ENCODE results near the gene ADAMTSL5. TPM values are rescaled to one million over a fixed set of nuclear protein-coding genes. Genes with fewer than 3 reads are reported as not detected.

Gene ADAMTSL5
- total RNA-seq, 3 donors from 2014 or later = 2.7 to 3.5 (median 3.3) TPM

- Histone ChIP-seq H3K36me3 (ENCODE audit: low read depth) (no peaks in the 10 kb centered on the region), H3K4me3 (no peak overlapping the region), H3K4me1 (ENCODE audit: low read depth) (no peaks in the 10 kb centered on the region), H3K9me3 (no peaks in the 10 kb centered on the region)
- no peak for TF ChIP-seq CTCF (IDR thresholded peaks at IDR 0.05)
- intact Hi-C loops (cut with DNase I, micrococcal nuclease) = no loop called here
- DNase-seq (no peak), ATAC-seq (no peak)
These were observed 11.6 kb upstream of the ADAMTSL5 start for GRCh38 chr19:1524287-1524971.

GRCh38 chr19:1523412-1524286 lies 10.8 kb upstream of the ADAMTSL5 start, which contains the start of gene PLK5:
Gene PLK5 (plus strand): TSS chr19:1524077. CDS start chr19:1526997, 2,920 bp downstream.
- no peak within 1 kb of the TSS for H3K4me3 ChIP-seq
- DNase-seq = no peak
- H3K4me1 ChIP-seq (ENCODE audit: low read depth) = no peaks in the 10 kb centered on the region
- H3K9me3 ChIP-seq = no peaks in the 10 kb centered on the region
- no peaks in the 10 kb centered on the region for H3K36me3 ChIP-seq (ENCODE audit: low read depth)
- intact Hi-C loops (cut with DNase I, micrococcal nuclease) = no loop called here
- no peak for ATAC-seq
- no peak for TF ChIP-seq CTCF (IDR thresholded peaks at IDR 0.05)

- TF ChIP-seq CTCF (IDR thresholded peaks at IDR 0.05) = no peak
- no peak for ATAC-seq
- Histone ChIP-seq H3K4me1 (ENCODE audit: low read depth) (no peaks in the 10 kb centered on the region), H3K36me3 (ENCODE audit: low read depth) (no peaks in the 10 kb centered on the region), H3K4me3 (no peak overlapping the region), H3K9me3 (no peaks in the 10 kb centered on the region)
- DNase-seq = no peak
- intact Hi-C loops (cut with DNase I, micrococcal nuclease) = no loop called here
These were observed 10.0 kb upstream of the ADAMTSL5 start for GRCh38 chr19:1522838-1523237.

- Histone ChIP-seq H3K4me1 (ENCODE audit: low read depth) (no peaks in the 10 kb centered on the region), H3K36me3 (ENCODE audit: low read depth) (no peaks in the 10 kb centered on the region), H3K9me3 (no peaks in the 10 kb centered on the region), H3K4me3 (no peak overlapping the region)
- no peak for ATAC-seq
- TF ChIP-seq CTCF (IDR thresholded peaks at IDR 0.05) = no peak
- intact Hi-C loops (cut with DNase I, micrococcal nuclease) = no loop called here
- no peak for DNase-seq
These were observed 9.2 kb upstream of the ADAMTSL5 start for GRCh38 chr19:1522061-1522460.

- DNase-seq (no peak), ATAC-seq (no peak)
- Histone ChIP-seq H3K36me3 (ENCODE audit: low read depth) (no peaks in the 10 kb centered on the region), H3K4me1 (ENCODE audit: low read depth) (no peaks in the 10 kb centered on the region), H3K9me3 (no peaks in the 10 kb centered on the region), H3K4me3 (no peak overlapping the region)
- TF ChIP-seq CTCF (IDR thresholded peaks at IDR 0.05) = no peak
- intact Hi-C loops (cut with DNase I, micrococcal nuclease) = no loop called here
These were observed 8.8 kb upstream of the ADAMTSL5 start for GRCh38 chr19:1521636-1522035.

Data from mucosa of descending colon (tissue), 3 donors.